Measurements from ENCODE around the gene MYO3B.

MYO3B gene

GRCh38 chr2:170237572-170238120, 59.7 kb downstream of the MYO3B start:
- DNase-seq, result no peak

GRCh38 chr2:170238776-170239175, 60.8 kb downstream of the MYO3B start:
- DNase-seq, result no peak

- DNase-seq, result no peak
Measured at GRCh38 chr2:170240629-170241028, 62.7 kb downstream of the MYO3B start.

- no peak for DNase-seq
Measured at GRCh38 chr2:170241756-170242155, 63.8 kb downstream of the MYO3B start.

- DNase-seq, result no peak
Measured at GRCh38 chr2:170243118-170243837, 65.3 kb downstream of the MYO3B start.

- DNase-seq, result no peak
Measured at GRCh38 chr2:170243898-170244297, 66.0 kb downstream of the MYO3B start.

GRCh38 chr2:170244555-170244954, 66.6 kb downstream of the MYO3B start:
- no peak for DNase-seq

- no peak for DNase-seq
Measured at GRCh38 chr2:170245312-170245711, 67.4 kb downstream of the MYO3B start.

- no peak for DNase-seq
Measured at GRCh38 chr2:170247333-170247732, 69.4 kb downstream of the MYO3B start.

- DNase-seq, result no peak
Measured at GRCh38 chr2:170247882-170248393, 70.0 kb downstream of the MYO3B start.

GRCh38 chr2:170248574-170249393, 70.8 kb downstream of the MYO3B start:
- no peak for DNase-seq

- DNase-seq, result no peak
Measured at GRCh38 chr2:170249761-170250160, 71.8 kb downstream of the MYO3B start.

- no peak for DNase-seq
Measured at GRCh38 chr2:170250584-170250983, 72.6 kb downstream of the MYO3B start.

- DNase-seq, result no peak
Measured at GRCh38 chr2:170252414-170252813, 74.5 kb downstream of the MYO3B start.

GRCh38 chr2:170253721-170254230, 75.8 kb downstream of the MYO3B start:
- DNase-seq, result no peak

GRCh38 chr2:170254293-170254732, 76.4 kb downstream of the MYO3B start:
- DNase-seq, result no peak

GRCh38 chr2:170255137-170255536, 77.2 kb downstream of the MYO3B start:
- DNase-seq, result no peak

- no peak for DNase-seq
Measured at GRCh38 chr2:170255971-170256370, 78.0 kb downstream of the MYO3B start.

- DNase-seq, result no peak
Measured at GRCh38 chr2:170258382-170258781, 80.4 kb downstream of the MYO3B start.

GRCh38 chr2:170260188-170260587, 82.2 kb downstream of the MYO3B start:
- no peak for DNase-seq

- DNase-seq, result no peak
Measured at GRCh38 chr2:170261566-170261965, 83.6 kb downstream of the MYO3B start.

GRCh38 chr2:170262343-170262742, 84.4 kb downstream of the MYO3B start:
- DNase-seq, result no peak

GRCh38 chr2:170262806-170263205, 84.9 kb downstream of the MYO3B start:
- no peak for DNase-seq
